ENCODE data around the gene RNU6-9.

Gene RNU6-9

DNA sequence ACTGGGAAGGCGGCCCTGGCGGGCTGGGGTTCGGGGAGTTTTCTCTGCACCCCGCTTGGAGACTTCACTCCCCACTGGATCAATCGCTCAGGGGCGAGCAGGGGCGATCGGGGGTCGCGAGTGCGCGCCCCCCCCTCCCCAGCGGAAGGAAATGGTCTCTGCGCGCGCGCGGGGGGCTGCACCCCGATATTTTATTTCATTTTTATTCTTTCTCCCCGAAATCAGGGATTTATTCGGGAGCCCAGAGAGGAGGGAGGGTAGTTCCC is 33.0 kb downstream of the RNU6-9 start:
- CTCF ChIA-PET, result interaction anchor here (0.9 kb wide), 1 partner anchor 10 kb away, joined by 3 read pairs; no protein-coding TSS in a partner anchor
- POLR2A ChIA-PET (ENCODE audit: low non-redundant PET), result no interaction called here
- no peak for DNase-seq (ENCODE audit: low spot score)
- H3K27ac ChIP-seq, result peak overlapping the region; percentile 85
- TF ChIP-seq, protein P1, sequence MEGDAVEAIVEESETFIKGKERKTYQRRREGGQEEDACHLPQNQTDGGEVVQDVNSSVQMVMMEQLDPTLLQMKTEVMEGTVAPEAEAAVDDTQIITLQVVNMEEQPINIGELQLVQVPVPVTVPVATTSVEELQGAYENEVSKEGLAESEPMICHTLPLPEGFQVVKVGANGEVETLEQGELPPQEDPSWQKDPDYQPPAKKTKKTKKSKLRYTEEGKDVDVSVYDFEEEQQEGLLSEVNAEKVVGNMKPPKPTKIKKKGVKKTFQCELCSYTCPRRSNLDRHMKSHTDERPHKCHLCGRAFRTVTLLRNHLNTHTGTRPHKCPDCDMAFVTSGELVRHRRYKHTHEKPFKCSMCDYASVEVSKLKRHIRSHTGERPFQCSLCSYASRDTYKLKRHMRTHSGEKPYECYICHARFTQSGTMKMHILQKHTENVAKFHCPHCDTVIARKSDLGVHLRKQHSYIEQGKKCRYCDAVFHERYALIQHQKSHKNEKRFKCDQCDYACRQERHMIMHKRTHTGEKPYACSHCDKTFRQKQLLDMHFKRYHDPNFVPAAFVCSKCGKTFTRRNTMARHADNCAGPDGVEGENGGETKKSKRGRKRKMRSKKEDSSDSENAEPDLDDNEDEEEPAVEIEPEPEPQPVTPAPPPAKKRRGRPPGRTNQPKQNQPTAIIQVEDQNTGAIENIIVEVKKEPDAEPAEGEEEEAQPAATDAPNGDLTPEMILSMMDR (conservative IDR thresholded peaks at IDR 0.05; ENCODE audit: low read depth), result no peak

DNA sequence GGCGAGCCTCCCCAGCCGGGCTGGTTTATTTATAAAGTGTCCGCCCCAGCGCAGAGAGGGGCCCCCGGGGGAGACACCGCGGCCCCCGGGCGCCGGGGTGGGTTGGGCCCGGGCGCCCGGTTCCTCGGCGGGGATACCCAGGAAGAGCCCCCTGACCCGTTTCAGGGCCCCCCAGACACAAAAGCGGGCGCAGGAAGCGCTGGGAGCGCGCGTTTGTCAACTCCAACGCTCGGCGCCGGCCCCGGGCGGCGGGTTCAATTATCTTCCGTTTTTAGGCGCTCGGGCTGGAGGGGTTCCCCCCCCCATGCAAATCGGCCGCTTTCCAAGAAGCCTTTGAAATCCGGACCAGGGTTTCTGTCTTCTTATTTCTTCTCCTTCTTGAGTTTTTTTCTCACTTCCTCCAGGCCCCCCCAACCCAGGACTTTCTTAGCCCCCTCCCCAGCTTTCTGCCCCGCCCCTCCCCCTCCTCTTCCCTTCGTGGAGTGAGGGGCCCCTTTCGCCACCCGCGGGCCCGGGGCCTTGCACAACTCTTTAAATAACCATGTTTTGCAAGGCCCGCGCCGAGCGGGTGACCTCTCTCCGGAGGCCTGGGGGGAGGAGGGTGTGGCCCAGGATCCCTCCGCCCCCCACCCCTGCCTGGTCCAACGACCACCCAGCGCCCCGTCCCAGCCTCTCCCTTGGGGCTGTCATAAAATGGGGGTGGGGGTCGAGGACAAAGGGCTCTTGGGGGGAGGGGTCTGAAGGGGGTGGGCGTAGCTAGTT is 33.5 kb downstream of the RNU6-9 start:
- DNase-seq (ENCODE audit: low spot score), result peak; percentile 39
- peak overlapping the region; percentile 85 for H3K27ac ChIP-seq
- CTCF ChIA-PET, result interaction anchor here (0.9 kb wide), 1 partner anchor 9 kb away, joined by 3 read pairs; no protein-coding TSS in a partner anchor
- TF ChIP-seq, protein P1 (conservative IDR thresholded peaks at IDR 0.05; ENCODE audit: low read depth), result no peak
- POLR2A ChIA-PET (ENCODE audit: low non-redundant PET), result no interaction called here

DNA sequence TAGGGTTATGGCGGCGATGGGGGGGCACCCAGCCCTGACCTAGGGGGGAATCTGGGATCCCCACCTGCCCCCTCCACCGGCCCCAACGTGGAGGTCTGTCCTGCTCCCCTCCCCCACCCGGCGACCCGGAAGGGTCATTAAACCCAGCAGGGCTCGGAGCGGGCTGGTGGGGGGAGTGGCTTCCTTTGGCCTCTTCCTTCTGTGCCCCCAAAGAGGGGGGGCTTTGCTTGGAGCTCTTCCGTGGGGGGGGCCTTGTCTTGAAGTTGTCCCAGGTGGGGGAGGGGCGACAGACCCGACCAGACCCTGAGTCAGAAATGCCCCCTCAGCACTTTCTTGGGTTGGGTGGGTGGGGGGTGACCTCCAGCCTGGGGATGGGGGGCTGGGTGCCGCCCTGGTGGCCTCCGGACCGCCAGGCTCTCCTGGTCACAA is 34.1 kb downstream of the RNU6-9 start:
- DNase-seq (ENCODE audit: low spot score), result no peak
- ChIA-PET CTCF (interaction anchor here (0.9 kb wide), 1 partner anchor 9 kb away, joined by 3 read pairs; no protein-coding TSS in a partner anchor), POLR2A (ENCODE audit: low non-redundant PET) (no interaction called here)
- TF ChIP-seq, protein P1 (conservative IDR thresholded peaks at IDR 0.05; ENCODE audit: low read depth), result no peak
- H3K27ac ChIP-seq, result peak overlapping the region; percentile 85

DNA sequence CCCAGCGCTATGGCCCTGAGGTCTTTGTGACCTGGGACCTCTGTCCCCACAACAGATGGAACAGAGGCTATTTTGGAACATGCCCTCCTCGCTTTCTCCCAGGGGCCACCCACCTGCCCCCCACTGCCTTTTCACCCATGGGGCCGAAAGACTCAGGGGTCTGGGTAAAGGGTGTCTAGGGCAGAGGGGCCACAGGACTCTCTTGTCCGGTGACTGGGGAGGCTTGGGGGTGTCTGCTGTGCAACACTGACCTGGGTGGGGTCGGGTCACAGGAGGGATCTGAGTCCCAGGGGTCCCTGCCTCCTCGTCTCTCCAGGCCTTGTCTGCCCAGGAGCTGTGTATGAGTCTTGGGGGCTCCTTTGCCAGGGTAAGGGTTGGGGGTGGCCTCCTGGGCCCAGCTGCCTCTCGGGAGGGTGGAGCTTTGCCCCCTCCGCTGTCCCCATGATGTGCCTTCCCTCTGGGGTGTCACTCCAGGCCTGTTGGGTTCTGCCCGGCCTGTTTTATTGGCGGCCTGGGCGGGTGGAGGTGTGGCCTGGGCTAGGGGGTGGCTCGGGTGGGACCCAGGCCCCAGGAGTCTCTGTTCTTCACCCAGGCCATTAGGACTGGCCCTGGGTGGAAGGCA is 34.6 kb downstream of the RNU6-9 start:
- POLR2A ChIA-PET (ENCODE audit: low non-redundant PET), result no interaction called here

DNA sequence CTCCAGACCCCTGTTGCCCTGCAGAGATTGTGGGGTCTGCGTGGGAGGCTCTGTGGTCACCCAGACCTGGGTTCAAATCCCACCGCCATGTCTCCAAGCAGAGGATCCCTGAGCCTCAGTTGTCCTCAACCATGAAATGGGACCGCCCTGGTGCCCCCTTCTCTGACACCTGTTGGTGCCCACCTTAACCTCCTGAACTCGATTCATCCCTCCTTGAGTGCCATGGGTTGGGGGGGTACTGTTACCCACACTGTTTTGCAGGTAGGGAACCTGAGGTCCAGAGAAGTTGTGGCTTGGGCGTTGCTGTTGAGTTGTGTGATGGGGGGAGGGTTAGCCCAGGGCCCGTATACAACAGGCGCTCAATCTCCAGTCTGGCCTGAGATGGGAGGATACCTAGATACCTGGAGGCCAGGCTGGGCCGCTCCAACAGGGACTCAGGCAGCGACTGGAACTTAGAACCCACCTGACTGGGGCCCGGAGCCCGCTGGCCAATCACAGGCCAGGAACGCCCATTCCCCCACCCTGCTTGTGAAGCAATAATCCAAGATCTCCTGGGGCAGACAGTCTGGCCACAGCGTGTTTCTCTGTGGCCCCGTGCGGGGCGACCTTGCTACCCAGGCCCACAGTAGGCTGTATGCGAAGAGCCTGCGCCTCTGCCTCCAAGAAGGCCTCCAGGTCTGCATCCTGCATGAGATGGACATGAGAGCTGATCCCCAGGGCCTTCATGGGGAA is 35.4 kb downstream of the RNU6-9 start:
- H3K27ac ChIP-seq, result 0 out of 2 replicates have a peak overlapping the region, but pooled peaks have one; percentile 15
- ChIA-PET CTCF (no interaction called here), POLR2A (ENCODE audit: low non-redundant PET) (no interaction called here)
- TF ChIP-seq, protein P1 (conservative IDR thresholded peaks at IDR 0.05; ENCODE audit: low read depth), result no peak
- DNase-seq (ENCODE audit: low spot score), result no peak

More for the DNA sequence above, 34.6 kb downstream of the RNU6-9 start:
- TF ChIP-seq, protein P1 (conservative IDR thresholded peaks at IDR 0.05; ENCODE audit: low read depth), result no peak
- no peak for DNase-seq (ENCODE audit: low spot score)
- H3K27ac ChIP-seq, result peak overlapping the region; percentile 2; the same call in 1 of the 2 replicates
- CTCF ChIA-PET, result no interaction called here

DNA sequence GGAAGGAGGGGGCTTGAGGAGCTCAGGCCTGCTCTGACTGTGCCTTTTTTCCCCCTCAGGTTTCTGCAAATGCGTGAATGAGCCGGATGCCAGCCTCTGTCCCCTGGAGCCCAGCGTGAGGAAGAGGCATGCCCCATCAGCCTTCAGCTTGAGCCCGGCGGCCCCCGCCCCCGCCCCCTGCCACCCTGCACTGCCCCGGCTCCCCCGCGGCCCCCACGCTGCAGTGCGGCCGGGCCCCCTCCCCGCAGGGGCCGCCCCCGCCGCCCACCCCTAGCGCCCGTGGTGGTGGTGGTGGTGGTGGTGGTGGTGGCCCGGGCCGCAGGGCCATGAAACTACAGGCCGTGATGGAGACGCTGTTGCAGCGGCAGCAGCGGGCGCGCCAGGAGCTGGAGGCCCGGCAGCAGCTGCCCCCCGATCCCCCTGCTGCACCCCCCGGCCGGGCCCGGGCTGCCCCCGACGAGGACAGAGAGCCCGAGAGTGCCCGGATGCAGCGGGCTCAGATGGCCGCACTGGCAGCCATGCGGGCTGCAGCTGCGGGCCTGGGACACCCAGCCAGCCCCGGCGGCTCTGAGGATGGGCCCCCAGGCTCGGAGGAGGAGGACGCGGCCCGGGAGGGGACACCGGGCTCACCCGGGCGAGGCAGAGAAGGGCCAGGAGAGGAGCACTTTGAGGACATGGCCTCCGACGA is 36.1 kb downstream of the RNU6-9 start:
- DNase-seq (ENCODE audit: low spot score), result no peak
- 0 out of 2 replicates have a peak overlapping the region, but pooled peaks have one; percentile 15 for H3K27ac ChIP-seq
- TF ChIP-seq, protein P1 (conservative IDR thresholded peaks at IDR 0.05; ENCODE audit: low read depth), result no peak
- ChIA-PET POLR2A (ENCODE audit: low non-redundant PET) (no interaction called here), CTCF (no interaction called here)
